Activated naive CD8-positive, alpha-beta T cell treated with anti-CD3 and anti-CD28 coated beads, Interleukin-2, amount 50 U/mL, for 16 hours (primary cell): ENCODE results near the gene FOXJ3.

Source experiments
- DNase-seq: peaks from one replicate; pipeline ENCODE4 v3.0.0-alpha.2; 2020; ENCODE audit warnings: low read depth, low spot score

FOXJ3 gene

DNA sequence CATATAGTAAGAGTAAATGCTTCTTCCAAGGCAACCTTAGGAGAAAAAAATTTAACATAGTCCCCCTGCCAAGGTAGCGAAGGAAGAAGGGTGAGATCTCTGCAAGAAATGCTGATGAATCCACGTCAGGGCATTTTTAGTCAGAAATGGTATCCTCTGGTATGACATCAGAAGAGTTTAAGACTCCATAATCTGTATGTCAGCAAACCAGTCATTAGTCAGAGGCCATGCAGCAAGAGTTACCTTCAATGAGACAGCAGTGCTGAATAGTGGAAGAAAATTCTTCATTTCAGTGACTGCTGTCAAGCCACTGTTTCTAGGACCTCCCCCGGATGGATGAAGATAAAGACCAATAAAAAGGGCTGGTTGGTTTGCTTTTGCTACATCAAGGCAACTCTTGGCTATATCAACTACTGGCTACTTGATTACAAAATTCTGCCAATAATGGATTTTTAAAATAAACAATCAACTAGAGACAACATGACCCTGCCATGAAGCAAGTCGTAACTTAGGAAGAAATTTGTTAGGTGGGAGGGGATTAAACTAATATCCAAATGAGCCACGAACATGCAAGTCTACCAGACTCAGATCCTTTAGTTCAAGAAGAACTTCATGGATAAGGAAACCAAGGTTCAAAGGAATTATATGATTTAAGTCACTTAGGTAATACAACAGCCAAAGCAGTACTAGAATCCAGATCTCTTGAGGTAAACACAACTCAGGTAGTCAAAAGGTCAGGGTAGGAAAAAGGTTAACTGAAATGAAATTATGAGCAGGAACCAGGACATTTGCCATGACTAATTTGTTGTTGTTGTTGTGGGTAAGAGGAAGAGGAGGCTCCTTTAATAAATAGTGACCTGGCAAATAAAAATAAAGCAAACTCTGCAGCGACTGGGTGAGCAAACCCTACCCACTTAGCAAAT lies 144.8 kb downstream of the FOXJ3 start:
- no peak for DNase-seq

DNA sequence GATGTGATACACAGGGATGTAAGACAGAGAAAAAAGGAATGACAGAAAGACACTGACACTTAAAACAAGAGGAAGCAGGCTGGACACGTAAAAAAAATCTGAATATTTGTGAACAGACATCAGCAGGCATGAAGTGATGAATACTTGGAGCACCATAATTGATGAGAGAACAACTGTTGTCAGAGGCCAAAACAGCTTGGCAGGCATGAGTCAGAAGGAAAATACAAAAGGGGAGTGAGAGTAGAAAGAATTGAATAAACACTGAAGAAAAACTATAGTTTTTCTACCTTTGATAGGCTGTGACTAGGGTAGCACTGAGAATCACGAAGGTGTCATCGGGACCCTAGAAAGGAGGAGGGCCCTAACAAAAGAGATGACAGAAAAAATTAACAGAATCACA lies 148.9 kb downstream of the FOXJ3 start:
- DNase-seq: no peak

GRCh38 chr1:42184616-42185015 lies 150.4 kb downstream of the FOXJ3 start:
- no peak for DNase-seq

DNA sequence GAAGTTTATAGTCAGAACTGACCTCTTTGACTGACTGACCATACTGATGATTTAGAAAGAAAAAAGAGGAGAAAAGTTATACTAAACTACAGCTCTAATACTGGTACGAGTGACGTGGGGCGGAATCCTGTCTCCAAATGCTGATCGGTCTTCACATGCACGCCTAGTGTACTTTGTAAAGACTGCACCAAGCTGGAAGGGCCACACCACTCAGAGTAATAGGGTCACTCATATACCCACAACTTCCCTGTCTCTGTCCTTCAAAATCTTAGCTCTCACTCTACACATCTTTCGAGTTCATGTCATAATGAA lies 151.1 kb downstream of the FOXJ3 start:
- no peak for DNase-seq

- DNase-seq: no peak
These were observed 151.7 kb downstream of the FOXJ3 start for GRCh38 chr1:42183210-42183956.

GRCh38 chr1:42181687-42182086 lies 153.3 kb downstream of the FOXJ3 start:
- DNase-seq: no peak

DNA sequence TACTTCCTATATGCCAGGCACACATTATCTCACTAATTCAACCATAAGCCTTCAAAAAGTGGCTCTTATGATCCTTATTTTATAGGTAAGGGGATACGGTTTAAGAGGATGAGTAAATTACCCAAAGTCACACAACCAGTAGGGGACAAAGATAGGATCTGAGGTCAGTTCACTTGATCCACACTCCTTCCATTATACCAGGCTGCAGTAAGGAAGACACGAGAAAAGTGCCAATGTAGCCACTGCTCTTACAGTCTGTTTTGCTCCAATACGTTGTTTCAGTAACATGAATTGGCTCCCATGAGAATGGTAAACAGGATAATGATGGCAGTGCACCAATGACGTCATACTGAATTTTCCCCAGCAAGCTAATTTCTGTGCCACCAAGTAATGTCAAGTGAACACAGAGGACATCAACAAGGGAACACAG lies 155.1 kb downstream of the FOXJ3 start:
- no peak for DNase-seq

DNA sequence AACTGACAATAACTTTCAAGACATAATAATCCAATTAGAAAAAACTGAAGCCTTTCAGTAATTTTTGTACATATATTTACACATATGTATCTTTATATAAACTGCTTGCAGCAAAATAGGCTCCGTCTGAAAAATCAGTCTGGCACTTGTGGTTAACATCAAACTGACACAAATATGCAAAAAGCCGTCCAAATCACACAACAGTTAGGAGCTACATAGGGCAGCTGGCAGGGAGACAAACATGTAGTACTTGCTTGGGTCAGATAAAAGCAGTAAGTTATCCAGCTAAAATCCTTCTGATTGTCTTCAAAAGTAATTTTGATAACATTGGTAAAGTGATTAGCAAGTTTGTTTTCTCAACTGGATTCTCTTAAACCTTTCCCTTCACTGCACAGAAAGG lies 155.8 kb downstream of the FOXJ3 start:
- no peak for DNase-seq

DNA sequence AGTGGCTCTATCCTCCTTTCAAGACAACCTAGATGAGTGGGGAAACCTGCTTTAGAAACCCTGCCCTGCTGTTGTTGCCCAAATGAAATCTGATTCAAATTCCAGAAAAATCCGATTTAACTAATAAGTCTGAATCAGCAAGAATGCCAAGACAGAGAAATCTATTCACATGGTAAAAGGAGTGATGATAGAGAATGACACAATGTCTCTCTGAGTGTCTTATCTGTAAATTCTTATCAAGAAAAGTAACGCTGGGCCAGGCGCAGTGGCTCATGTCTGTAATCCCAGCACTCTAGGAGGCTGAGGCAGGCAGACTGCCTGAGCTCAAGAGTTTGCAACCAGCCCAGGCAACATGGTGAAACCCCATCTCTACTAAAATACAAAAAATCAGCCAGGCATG lies 156.8 kb downstream of the FOXJ3 start:
- DNase-seq: no peak

- DNase-seq: no peak
These were observed 157.5 kb downstream of the FOXJ3 start for GRCh38 chr1:42177541-42177981.

- DNase-seq: no peak
These were observed 158.0 kb downstream of the FOXJ3 start for GRCh38 chr1:42176902-42177519.

DNA sequence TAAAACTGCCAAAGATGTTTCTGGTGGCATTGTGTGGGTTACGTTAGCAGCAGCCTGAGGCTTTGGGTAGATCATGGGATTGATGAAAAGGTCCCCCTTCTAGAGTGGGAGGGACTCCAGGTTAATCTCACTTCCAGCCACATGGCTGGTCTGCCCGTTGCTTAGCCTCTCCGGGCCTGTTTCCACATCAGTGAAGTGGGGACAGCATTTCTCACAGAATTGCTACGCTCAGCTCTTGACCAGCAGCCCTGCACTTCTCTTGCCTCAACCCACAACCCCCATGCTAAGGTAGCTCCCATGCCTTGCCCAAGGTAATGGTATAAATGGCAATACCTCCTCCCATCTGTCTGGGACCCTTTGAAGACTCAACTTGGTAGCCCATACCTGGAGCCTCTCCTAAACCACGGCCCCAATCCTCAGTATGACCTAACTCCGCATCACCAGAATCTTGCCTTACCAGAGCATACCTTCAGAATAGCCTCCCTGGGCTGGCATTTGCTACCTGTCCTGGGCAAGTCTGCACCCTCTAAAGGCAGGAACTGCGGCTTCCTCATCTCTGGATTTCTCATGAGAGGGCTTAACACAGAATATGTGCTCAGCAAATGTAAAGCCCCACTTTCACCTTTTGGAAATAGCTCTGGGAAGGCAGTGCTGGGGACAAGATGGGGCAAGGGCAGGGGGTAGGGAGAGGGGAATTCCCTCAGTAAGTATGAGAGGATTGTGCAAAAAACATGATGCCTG lies 159.6 kb downstream of the FOXJ3 start:
- no peak for DNase-seq

GRCh38 chr1:42173961-42174735 lies 160.9 kb downstream of the FOXJ3 start:
- no peak for DNase-seq

DNA sequence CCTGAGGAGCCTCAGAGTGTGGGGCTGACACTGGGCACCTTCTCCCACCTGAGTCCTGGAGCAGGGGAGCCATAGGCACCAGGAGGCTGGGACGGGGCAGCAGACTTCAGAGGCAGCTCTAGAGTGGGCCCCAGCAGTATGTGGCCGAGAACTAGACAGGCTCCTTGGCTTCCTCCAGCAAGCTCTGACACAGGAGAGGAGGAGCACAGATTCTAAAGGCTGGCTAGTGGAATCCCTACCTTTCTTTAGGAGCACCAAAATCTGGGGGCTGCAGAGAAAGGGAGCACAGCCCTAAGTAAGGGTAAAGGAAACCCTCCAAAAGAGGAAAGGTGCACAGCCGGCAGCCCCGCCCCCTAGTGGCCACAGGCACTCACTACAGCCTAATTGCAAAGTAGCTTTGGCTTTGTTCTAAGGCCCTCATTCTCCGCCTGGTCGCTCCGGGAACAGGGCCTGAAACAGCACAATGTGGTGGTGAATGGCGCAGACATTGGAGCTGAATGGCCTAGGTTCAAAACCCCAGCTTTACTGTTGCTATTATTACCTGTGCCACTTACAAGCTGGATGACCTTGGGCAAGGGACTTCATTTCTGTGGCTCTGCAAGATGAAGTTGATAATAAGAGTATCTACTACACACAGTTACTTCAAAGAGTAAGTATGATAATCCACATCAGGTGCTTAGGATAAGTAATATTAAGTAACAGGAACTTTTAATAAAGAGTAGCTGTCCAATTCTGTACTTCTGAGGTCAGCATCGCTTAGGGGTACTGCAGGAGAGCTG lies 161.7 kb downstream of the FOXJ3 start:
- DNase-seq: peak; percentile 37

GRCh38 chr1:42172381-42173133 lies 162.5 kb downstream of the FOXJ3 start:
- no peak for DNase-seq

- DNase-seq: no peak
These were observed 163.3 kb downstream of the FOXJ3 start for GRCh38 chr1:42171679-42172266.

GRCh38 chr1:42170779-42171621 lies 164.0 kb downstream of the FOXJ3 start:
- no peak for DNase-seq

GRCh38 chr1:42168763-42169162 lies 166.3 kb downstream of the FOXJ3 start:
- no peak for DNase-seq
